MM.1S (cell line): ENCODE results near the gene DDX1.

Experiments used
- EZH2 ChIP-seq: fragments of 300-600 bp; sonication (generic); optimal IDR thresholded peaks from 2 replicates; pipeline ENCODE3; 2017; ENCODE audit warnings: low read depth, mild to moderate bottlenecking, antibody characterized with exemption, low read length, mixed read lengths
- EZH2phosphoT487 ChIP-seq: fragments of 300-600 bp; sonication (generic); IDR thresholded peaks from 2 replicates; pipeline ENCODE4 v1.6.1; 2018; ENCODE audit warnings: antibody characterized with exemption, low read length
- TF ChIP-seq, protein P1 (sequence below): fragments of 300-600 bp; sonication (generic); IDR thresholded peaks from 2 replicates; pipeline ENCODE4 v1.5.1; 2016; ENCODE audit warnings: antibody characterized with exemption, low read length, mixed read lengths

DNA sequence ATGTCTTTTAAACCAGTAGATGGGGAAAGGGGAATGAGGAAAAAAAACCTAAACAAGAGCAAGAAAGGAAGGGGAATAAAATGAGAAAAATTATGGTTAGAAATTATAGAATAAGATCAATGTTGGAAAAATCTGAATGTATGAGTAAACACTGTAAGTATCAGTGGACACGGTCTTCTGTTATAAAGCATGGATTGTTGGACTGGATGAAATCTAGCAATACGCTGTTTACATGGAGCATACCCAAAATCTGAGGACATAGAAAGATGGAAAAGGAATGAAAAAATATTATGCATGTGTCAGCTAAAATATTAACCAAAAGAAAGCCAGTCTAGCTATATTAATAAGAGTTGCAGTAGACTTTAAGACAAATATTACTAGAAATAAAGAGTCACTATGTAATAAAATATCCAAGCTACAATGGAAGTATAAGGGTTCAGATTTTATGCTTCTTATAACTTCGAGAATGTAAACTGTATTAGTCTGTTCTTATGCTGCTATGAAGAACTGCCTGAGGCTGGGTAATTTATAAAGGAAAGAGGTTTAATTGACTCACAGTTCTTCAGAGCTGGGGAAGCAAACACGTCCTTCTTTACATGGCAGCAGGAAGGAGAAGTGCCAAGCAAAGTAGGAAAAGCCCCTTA, 32.4 kb downstream of the DDX1 start:
- TF ChIP-seq EZH2 (no peak), EZH2phosphoT487 (no peak)
- TF ChIP-seq, protein P1, sequence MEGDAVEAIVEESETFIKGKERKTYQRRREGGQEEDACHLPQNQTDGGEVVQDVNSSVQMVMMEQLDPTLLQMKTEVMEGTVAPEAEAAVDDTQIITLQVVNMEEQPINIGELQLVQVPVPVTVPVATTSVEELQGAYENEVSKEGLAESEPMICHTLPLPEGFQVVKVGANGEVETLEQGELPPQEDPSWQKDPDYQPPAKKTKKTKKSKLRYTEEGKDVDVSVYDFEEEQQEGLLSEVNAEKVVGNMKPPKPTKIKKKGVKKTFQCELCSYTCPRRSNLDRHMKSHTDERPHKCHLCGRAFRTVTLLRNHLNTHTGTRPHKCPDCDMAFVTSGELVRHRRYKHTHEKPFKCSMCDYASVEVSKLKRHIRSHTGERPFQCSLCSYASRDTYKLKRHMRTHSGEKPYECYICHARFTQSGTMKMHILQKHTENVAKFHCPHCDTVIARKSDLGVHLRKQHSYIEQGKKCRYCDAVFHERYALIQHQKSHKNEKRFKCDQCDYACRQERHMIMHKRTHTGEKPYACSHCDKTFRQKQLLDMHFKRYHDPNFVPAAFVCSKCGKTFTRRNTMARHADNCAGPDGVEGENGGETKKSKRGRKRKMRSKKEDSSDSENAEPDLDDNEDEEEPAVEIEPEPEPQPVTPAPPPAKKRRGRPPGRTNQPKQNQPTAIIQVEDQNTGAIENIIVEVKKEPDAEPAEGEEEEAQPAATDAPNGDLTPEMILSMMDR: no peak
